Skeletal muscle satellite cell (primary cell): ENCODE measurements around the gene ITPR2.

Experiments
- H3K27me3 ChIP-seq: 2 replicates; pipeline ENCODE4 v1.7.0; 2013; ENCODE audit warnings: low read length; ENCODE audit not compliant: control insufficient read depth, insufficient read depth
- H3K36me3 ChIP-seq: 2 replicates; pipeline ENCODE4 v1.7.0; 2013; ENCODE audit warnings: mild to moderate bottlenecking, control low read depth, low read length; ENCODE audit not compliant: insufficient read depth
- H3K4me1 ChIP-seq: 2 replicates; pipeline ENCODE4 v1.7.0; 2013; ENCODE audit warnings: low read length; ENCODE audit not compliant: control insufficient read depth, insufficient read depth
- H3K4me2 ChIP-seq: 2 replicates; pipeline ENCODE4 v1.7.0; 2013; ENCODE audit warnings: mild to moderate bottlenecking, low read length
- H3K4me3 ChIP-seq: 2 replicates; pipeline ENCODE4 v1.7.0; 2013; ENCODE audit warnings: low read length
- H3K9ac ChIP-seq: 2 replicates; pipeline ENCODE4 v1.7.0; 2013; ENCODE audit warnings: mild to moderate bottlenecking, low read depth, low read length, moderate library complexity
- H3K9me3 ChIP-seq: replicated peaks from 2 replicates; pipeline ENCODE4 v1.7.0; 2013; ENCODE audit warnings: mild to moderate bottlenecking, control low read depth, low read length

The ITPR2 gene

DNA sequence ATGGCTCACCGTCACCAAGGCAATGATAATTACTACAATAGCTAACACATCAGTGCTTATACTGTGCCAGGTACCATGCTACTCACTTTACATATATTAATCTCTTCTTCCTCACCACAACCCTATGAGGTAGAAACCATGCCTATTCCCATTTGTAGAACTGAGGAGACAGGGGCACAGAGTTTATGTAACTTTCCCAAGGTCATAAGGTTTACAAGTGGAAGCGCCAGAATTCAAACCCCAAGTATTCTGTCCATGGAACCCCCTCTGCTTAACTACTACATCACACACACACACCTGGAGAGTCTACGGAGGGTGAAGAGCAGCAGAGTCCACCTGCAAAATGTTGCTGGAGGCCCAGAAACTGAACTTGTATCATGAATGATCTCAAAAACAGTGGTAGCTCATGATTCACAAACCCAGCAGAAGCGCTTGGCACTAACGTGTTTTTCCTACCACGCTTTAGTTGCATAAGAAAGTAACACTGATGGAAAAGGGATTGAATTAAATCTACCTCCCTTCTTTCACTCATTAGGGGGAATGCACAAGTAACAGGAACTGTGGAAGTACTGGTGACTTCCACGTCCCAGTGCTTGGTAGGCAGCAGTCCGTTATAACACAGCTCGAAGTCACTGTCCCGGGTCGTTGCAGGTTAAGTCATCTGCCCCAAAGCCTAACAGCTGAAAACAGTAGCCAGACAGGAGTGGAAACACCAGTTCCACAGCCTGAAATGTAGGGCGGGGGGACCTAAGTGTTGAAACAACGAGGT lies 2.0 kb downstream of the ITPR2 start:
- H3K27me3 ChIP-seq: no peaks in the 10 kb centered on the region
- no peaks in the 10 kb centered on the region for H3K9me3 ChIP-seq
- no peaks in the 10 kb centered on the region for H3K36me3 ChIP-seq
- H3K4me3 ChIP-seq: no peak overlapping the region
- H3K4me1 ChIP-seq: peaks cover 7% of the 10 kb centered on the region
- H3K9ac ChIP-seq: no peak overlapping the region
- peak overlapping the region; percentile 46 for H3K4me2 ChIP-seq

DNA sequence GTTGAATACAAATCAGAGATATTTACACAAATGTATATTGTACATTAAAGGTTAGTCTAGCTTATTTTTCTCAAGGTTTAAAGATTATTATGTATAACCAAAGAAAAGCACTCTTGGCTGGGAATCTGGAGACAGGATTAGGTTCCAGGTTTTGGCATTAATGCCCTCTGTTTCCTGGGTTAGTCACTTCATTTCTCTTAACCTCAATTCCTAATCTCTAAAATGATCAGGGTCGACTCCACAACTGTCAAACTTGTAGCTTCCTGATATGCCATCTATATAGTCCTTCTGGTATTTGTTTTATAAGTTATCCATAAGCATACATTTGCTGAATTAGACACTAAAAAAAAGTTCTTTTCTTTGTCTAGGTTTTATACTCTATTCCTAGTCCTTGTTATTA lies 2.6 kb downstream of the ITPR2 start:
- Histone ChIP-seq H3K9ac (no peak overlapping the region), H3K9me3 (no peaks in the 10 kb centered on the region), H3K4me2 (no peak overlapping the region), H3K4me1 (peaks cover 7% of the 10 kb centered on the region), H3K27me3 (no peaks in the 10 kb centered on the region), H3K4me3 (no peak overlapping the region), H3K36me3 (no peaks in the 10 kb centered on the region)

DNA sequence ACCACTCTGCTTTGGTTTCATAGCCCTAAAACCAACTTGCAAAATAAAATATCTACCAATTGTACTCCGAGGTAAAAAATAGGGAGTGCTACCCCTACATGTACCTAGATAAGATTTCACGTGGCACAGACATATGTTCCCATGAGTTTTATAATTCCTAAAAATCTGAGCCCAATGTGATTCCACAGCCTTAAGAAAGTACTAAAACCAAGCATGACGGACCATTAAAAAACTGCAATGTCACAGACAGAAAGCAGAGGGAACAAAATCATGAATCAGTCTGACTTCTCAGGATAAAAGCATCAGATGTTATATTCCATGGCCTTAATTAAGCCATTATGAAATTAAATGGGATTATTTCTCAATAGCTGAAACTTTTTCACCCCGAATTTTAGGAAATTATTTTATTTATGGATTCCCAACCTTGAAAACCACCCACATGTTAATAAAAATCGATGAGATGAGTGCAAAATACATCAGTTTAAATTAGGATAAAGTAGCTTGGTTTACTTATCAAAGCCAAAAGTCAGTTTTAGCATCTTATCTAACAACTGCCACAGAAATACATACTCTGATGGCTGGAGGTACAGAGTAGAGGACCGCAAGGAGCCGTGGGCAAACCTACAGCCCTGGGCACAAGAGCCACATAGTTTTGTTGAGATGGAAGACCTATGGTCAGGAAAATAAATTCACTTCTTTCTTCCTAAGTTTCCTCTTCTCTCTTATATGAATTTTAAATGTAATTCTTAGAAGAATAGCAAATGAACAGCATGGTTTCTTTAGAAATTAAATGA lies 4.5 kb downstream of the ITPR2 start:
- Histone ChIP-seq H3K9me3 (no peaks in the 10 kb centered on the region), H3K9ac (no peak overlapping the region), H3K4me1 (peaks cover 3% of the 10 kb centered on the region), H3K4me2 (no peak overlapping the region), H3K36me3 (no peaks in the 10 kb centered on the region), H3K27me3 (no peaks in the 10 kb centered on the region), H3K4me3 (no peak overlapping the region)

DNA sequence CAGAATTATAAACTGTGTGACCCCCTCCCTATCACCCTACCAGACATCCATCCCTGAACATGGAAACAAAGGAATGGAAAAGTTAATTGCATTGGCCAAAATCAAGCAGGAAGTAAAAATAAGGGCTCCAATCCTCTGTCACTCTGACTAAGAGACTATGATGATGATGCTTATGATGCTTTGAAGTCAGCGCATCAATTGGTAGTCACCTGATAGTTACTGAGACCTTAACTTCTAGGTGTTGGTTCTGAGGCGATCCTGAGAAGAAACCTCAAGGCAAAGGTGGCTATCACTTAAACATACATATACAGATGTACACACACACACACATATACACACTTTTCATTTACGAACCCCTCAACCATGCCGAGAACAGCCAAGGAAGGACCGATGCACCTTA lies 6.6 kb downstream of the ITPR2 start:
- no peaks in the 10 kb centered on the region for H3K9me3 ChIP-seq
- H3K4me2 ChIP-seq: no peak overlapping the region
- H3K4me3 ChIP-seq: no peak overlapping the region
- no peaks in the 10 kb centered on the region for H3K36me3 ChIP-seq
- H3K27me3 ChIP-seq: no peaks in the 10 kb centered on the region
- peaks cover 9% of the 10 kb centered on the region for H3K4me1 ChIP-seq
- H3K9ac ChIP-seq: no peak overlapping the region

DNA sequence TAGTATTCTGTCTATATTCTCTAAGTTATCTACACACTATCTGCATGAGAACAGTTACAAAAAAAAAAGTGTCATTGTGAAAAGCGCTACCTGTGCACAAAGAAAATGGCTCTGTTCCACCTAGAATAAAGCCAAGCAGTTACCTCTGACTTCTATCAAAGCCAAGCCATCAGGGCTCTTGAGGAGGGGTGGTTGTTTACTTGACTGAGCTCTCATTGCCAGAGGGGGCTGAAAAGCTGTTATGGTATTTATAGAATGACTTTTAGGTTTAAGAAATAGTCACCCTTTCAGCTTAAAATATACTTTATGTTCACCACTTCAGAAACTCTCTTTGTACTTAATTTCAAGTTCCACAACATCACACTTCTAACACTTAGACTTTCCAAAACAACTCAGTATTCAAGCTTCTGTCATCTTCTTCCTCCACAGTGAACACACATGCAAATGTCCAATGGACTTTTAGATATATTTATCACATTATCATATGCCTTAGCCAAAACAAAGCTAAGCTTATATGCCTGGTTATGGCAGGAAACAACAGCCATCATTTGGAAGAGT lies 7.5 kb downstream of the ITPR2 start:
- H3K4me1 ChIP-seq: peaks cover 10% of the 10 kb centered on the region

GRCh38 chr12:26823390-26823789 lies 9.6 kb downstream of the ITPR2 start:
- Histone ChIP-seq H3K36me3 (no peaks in the 10 kb centered on the region), H3K4me3 (no peak overlapping the region)

More for the DNA sequence above, 7.5 kb downstream of the ITPR2 start:
- Histone ChIP-seq H3K9me3 (no peaks in the 10 kb centered on the region), H3K4me3 (no peak overlapping the region), H3K27me3 (no peaks in the 10 kb centered on the region), H3K4me2 (no peak overlapping the region), H3K36me3 (no peaks in the 10 kb centered on the region), H3K9ac (no peak overlapping the region)

GRCh38 chr12:26822026-26822425 lies 11.0 kb downstream of the ITPR2 start:
- H3K4me3 ChIP-seq: no peak overlapping the region
- no peaks in the 10 kb centered on the region for H3K36me3 ChIP-seq
- no peaks in the 10 kb centered on the region for H3K27me3 ChIP-seq
- H3K4me1 ChIP-seq: peaks cover 10% of the 10 kb centered on the region
- no peaks in the 10 kb centered on the region for H3K9me3 ChIP-seq
- no peak overlapping the region for H3K9ac ChIP-seq
- no peak overlapping the region for H3K4me2 ChIP-seq

More at GRCh38 chr12:26823390-26823789, 9.6 kb downstream of the ITPR2 start:
- Histone ChIP-seq H3K9ac (no peak overlapping the region), H3K4me2 (no peak overlapping the region), H3K9me3 (no peaks in the 10 kb centered on the region), H3K4me1 (peaks cover 10% of the 10 kb centered on the region), H3K27me3 (no peaks in the 10 kb centered on the region)

GRCh38 chr12:26821212-26821701 lies 11.7 kb downstream of the ITPR2 start:
- H3K4me3 ChIP-seq: peak overlapping the region; percentile 43
- peak overlapping the region; percentile 29 for H3K4me2 ChIP-seq
- H3K27me3 ChIP-seq: no peaks in the 10 kb centered on the region
- no peaks in the 10 kb centered on the region for H3K9me3 ChIP-seq
- H3K36me3 ChIP-seq: no peaks in the 10 kb centered on the region
- H3K4me1 ChIP-seq: peaks cover 10% of the 10 kb centered on the region
- H3K9ac ChIP-seq: no peak overlapping the region

GRCh38 chr12:26818636-26819035 lies 14.4 kb downstream of the ITPR2 start:
- Histone ChIP-seq H3K27me3 (no peaks in the 10 kb centered on the region), H3K36me3 (no peaks in the 10 kb centered on the region), H3K9me3 (no peaks in the 10 kb centered on the region), H3K9ac (no peak overlapping the region), H3K4me3 (no peak overlapping the region), H3K4me2 (no peak overlapping the region), H3K4me1 (peaks cover 10% of the 10 kb centered on the region)

- peaks cover 10% of the 10 kb centered on the region for H3K4me1 ChIP-seq
- H3K9ac ChIP-seq: no peak overlapping the region
- no peak overlapping the region for H3K4me2 ChIP-seq
- H3K9me3 ChIP-seq: no peaks in the 10 kb centered on the region
- no peak overlapping the region for H3K4me3 ChIP-seq
- H3K27me3 ChIP-seq: no peaks in the 10 kb centered on the region
- no peaks in the 10 kb centered on the region for H3K36me3 ChIP-seq
Observed at GRCh38 chr12:26818201-26818600, 14.8 kb downstream of the ITPR2 start.

DNA sequence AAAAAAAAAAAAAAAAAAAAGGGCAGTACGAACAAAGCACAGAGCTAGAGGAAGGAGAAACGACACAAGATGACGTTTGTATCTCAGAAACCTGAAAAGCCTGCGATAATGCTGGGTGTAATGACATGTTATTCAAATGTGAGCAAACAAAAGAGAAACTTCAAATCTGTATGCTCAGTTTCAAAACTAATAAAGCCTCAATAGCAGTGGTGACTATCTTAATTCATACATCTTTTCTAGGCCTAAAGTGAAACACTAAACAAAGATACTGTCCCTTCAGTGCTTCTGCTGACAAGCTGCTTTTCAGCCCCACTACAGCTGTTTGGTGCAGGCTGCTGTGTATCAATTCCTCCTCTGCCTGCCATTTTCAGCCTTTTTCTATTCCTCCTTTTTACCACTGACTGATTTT lies 15.8 kb downstream of the ITPR2 start:
- H3K9me3 ChIP-seq: no peaks in the 10 kb centered on the region
- H3K36me3 ChIP-seq: no peaks in the 10 kb centered on the region
- H3K9ac ChIP-seq: no peak overlapping the region
- peaks cover 10% of the 10 kb centered on the region for H3K4me1 ChIP-seq
- no peak overlapping the region for H3K4me3 ChIP-seq
- no peaks in the 10 kb centered on the region for H3K27me3 ChIP-seq
- H3K4me2 ChIP-seq: no peak overlapping the region
